OCI-M2 (cell line): ENCODE results near the gene PNPLA7.

ENCODE experiments used
- DNase-seq: peaks from one replicate; lab custom pipeline; 2025; ENCODE audit not compliant: unreplicated experiment; lab: John Stamatoyannopoulos, UW

PNPLA7 gene

DNA sequence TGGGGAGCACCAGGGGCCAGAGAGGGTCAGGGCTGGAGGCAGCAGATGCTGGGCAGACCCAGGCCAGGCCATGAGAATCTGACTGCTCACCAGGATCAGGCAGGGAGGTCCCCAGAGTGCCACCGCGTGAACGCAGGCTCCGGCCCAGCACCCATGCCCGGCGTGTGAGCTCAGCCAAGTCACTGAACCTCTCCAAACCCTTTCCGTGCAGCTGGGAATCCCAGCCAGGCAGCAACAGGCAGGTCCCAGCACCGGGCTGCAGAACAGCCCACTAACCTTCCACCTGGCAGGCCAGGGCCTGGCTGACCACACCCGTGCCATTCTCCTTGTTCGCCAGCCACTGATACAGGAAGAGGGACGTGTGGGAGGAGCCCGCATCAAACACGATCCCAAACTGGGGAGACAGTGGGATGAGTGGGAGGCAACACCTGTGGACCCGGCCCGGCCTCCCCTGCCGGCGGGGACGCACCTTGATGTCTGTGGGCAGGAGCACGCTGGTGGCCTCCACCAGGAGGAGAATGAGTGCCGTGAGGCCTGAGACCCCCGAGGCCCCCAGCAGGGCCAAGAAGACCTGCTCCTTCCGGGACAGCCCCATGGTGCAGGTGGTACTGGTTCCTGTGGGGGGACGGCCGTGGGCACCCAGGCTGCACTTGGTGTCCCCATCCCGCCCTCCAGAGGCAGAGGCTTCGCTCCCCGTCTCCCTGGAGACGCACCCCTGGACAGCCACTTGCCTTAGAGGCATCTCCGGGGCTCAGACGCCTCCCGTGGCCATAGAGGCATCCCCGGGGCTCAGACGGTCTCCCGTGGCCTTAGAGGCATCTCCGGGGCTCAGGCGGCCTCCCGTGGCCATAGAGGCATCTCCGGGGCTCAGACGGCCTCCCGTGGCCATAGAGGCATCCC, 112.3 kb downstream of the PNPLA7 start:
- DNase-seq, result no peak

DNA sequence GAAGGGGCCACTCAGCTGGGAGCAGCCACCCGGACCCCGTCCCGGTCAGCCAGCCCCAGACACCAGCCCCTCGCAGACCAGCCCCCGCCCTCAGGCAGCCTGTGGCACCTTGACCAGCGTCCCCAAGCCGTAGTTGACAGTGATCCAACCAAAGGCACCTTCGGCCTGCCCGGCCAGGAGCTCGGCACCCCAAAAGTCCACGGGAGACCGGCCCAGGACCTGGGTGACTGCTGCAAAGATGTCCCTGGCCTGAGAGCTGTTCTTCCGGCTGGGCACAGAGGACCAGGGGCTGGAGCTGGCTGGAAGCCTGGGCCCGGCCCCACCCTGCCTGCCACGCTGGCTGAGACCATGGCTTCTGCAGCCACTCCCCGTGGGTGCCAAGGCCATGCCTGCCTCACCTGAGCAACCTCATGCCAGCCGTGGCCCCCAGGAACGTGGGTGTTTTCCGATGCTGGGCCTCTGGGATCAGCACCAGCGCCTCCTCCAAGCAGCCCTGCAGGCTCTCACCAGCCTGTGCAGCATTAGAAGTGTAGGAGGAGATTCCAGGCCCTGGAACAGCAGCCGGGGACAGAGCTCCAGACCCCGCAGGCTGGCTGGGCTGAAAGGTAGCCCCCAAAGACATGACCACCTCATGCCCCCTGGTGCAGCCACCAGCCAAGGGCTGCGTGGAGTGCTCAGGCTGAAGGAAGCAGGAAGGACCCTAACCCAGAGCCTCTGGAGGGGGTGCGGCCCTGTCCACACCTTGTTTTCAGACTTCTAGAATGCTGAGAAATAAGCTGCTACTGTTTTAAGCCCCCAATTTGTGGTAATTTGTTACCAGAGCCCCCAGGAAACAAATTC, 113.2 kb downstream of the PNPLA7 start:
- no peak for DNase-seq

DNA sequence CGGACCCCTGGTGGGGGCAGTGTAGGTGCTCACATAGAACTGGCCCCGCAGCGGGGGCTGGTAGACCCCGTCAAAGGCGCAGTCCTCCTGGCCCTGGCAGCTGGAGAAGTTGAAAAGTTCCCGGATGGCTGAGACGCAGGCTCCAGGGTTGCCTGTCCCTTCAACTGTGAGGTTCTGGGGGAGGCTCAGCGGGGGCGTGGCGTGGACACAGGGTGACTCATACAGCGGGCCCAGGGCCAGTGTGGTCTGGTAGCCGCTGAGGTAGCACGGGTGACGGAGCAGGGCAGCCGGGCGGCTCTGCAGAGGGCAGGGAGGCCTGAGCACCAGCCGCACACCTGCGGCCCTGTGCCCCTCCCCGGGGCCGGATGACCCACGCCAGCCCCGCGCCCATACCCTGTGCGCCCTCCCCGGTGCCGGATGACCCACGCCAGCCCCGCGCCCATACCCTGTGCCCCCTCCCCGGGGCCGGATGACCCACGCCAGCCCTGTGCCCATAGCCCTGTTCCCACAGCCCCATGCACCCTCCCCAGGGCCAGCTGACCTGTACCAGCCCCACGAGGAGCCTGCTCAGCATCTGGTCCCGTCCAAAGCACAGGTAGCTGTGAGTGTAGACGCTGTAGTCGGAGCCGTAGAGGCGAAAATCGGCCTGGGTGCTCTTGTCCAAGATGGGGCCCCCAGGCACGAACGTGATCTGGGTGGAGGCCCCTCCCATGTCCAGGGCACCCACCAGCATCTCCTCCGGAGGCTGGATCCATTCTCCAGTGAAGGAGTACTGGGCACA, 114.0 kb downstream of the PNPLA7 start:
- no peak for DNase-seq

DNA sequence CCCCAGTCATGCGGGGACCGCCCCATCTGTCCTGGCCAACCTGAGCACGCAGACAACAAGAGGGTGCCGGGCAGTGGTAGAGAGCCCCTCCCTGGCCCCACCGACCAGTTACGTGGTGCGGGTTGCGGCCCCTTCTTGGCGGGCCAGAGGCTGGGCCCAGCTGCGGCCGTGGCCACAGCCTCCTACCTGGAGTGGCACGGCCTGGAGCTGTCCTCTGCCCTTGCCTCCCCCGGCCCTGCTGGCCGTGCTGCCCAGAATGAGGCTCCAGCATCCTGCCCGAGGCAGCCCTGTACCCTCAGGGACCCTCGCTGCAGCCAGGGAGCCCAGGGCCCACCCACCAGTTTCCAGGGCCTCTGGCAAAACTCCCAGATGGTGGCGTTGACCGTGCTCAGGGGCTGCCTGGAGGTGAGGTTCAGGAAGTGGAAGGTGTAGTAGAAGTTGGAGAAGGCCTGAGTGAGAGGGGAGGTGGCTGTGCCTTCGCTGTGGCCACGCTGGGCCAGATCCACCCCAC, 114.8 kb downstream of the PNPLA7 start:
- no peak for DNase-seq

DNA sequence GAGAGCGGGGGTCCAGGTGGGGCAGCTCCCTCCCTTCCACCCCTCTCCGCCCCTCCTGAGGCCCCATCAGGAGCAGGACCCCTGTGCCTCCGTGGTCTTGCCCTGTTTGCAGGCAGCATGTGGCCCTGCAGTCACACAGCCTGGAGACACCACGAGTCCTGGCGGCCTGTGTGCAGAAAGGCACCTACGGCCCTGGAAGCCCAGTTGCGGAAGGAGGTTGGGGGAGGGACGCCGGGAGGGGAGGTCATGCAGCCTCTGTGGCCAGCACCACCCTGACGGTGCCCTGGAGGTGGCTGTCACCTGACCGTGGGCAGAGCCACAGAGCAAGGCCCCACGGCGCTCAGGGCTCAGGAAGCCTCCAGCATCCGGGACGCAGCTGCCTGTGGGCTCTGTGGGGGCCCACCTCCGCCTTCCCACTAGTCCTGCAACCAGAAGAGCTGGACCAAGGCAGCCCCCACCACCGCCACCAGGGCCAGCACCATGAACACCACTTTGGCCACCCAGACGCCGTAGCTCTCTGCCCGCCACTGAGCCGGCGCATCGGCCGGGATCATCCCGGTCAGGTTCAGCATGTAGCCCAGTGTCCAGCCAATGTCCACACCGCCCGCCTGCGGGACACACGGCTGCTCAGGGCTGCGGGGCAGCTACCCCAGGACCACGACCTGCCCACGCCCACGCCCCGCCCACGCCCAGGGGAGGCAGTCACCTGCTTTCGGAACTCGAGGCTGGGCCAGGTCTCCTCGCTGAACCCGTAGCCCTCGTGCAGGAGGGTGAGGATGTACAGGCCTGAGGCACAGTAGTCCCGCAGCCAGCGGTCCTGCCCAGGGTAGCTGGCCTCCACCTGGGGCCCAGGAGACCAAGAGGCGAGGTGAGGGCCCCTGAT, 115.5 kb downstream of the PNPLA7 start:
- no peak for DNase-seq

DNA sequence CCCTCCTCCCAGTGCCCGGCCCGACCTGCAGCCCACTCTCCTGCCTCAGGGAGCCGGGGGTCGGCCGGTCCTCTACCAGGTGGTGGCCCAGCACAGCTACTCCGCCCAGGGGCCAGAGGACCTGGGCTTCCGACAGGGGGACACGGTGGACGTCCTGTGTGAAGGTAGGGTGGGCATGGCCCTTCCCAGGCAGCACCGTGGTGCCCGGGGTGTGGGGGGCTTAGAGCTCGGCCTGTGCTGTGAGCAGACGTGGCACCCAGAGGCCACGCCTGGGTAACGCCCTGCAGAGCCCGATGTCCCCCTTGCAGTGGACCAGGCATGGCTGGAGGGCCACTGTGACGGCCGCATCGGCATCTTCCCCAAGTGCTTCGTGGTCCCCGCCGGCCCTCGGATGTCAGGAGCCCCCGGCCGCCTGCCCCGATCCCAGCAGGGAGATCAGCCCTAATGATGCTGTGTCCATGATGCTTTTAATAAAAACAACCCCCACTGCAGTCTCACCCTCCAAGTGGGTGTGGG, 116.2 kb downstream of the PNPLA7 start:
- no peak for DNase-seq

DNA sequence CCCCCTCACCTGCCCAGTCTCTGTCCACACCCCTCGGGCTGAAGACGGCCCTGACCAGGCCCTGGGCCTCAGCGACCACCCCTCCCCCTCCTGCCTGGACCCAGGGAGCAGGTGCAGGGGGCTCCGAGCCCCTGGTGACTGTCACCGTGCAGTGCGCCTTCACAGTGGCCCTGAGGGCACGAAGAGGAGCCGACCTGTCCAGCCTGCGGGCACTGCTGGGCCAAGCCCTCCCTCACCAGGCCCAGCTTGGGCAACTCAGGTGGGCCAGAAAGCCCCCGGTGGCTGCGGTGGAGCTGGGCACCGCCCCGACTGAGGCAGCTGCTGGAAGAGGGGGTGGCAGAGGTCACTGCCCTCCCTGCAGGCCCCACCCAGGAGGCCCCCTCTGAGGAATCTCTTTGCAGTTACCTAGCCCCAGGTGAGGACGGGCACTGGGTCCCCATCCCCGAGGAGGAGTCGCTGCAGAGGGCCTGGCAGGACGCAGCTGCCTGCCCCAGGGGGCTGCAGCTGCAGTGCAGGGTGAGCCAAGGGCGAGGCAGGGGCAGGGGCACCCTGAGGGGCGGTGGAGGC, 116.8 kb downstream of the PNPLA7 start:
- no peak for DNase-seq

DNA sequence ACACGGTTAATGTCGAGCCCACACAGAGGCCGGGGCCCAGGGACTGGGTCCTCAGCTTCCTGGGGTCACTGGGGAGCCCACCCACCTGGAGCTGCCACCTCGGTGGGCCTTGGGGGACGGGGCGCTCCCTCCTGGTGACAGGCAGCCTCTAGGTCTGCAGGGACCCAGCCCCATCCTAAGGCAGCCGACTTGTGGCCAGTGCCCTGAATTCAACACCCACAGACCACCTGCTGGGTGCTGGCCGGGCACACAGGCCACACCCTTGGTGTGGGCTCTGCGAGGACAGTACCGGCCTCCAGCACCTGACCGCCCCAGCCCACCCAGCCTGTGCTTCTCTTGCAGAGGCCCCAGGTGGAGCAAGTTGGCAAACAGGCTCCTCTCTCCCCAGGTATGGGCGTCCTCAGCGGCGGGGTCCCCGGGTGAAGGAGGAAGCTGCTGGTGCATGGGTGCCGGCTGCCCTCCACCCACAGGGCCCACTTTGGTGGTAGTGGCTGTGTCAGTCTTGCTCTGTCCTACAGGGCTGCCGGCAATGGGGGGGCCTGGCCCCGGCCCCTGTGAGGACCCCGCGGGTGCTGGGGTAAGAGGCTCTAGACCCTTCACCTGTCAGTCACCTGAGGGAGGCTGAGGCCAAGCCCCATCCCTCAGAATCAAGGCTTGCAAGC, 117.4 kb downstream of the PNPLA7 start:
- DNase-seq, result no peak

DNA sequence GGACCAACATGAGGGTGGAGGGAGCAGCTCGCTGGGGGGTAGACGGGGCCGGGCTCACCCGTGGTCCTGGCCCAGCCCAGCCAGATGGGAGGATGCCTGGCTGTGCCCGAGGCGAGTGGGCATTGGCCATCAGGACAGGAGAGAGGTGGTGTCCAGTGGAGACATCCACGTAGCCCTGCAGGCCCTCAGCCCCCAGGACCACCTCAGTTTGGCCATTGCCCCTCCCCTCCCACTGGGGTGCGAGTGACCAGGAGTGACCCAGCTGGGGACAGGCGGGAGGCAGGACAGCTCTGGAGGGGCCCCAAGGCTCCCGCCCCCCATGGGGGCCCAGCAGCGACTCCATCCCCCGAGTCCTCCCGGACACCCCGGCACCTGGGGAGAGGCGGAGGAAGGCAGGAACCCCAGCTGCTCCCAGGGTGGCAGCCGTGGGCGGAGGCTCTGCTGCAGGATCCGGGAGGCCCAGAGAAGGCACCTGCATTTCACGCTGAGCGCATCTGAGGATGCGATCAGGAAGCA, 118.7 kb downstream of the PNPLA7 start:
- no peak for DNase-seq

DNA sequence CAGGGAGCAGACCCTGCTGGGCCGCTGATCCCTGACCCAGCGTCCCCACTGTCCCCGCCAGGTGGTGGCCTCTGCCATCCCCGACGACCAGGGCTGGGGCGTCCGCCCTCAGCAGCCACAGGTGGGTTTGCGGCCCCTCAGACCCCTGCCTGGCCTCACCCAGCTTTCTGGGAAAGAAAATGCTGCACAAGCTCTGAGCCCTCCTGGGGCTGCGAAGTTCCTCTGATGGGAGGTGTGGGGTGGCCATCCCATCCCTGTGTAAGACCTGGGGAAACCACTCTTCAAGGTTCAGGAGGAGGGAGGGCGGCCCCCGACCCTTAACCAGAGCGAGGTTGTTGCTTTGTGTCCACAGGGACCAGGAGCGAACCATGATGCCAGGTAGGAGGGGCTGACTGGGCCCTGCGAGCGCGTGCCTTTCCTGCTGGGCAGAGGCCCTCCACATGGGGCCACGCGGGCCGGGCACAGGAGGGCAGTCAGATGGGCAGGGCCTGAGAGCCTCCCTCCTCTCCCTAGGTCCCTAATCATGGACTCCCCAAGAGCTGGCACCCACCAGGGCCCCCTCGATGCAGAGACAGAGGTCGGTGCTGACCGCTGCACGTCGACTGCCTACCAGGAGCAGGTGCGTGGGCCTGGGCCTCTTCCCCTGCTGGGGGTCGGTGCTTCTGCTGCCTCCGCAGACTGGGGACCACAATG, 119.3 kb downstream of the PNPLA7 start:
- no peak for DNase-seq

DNA sequence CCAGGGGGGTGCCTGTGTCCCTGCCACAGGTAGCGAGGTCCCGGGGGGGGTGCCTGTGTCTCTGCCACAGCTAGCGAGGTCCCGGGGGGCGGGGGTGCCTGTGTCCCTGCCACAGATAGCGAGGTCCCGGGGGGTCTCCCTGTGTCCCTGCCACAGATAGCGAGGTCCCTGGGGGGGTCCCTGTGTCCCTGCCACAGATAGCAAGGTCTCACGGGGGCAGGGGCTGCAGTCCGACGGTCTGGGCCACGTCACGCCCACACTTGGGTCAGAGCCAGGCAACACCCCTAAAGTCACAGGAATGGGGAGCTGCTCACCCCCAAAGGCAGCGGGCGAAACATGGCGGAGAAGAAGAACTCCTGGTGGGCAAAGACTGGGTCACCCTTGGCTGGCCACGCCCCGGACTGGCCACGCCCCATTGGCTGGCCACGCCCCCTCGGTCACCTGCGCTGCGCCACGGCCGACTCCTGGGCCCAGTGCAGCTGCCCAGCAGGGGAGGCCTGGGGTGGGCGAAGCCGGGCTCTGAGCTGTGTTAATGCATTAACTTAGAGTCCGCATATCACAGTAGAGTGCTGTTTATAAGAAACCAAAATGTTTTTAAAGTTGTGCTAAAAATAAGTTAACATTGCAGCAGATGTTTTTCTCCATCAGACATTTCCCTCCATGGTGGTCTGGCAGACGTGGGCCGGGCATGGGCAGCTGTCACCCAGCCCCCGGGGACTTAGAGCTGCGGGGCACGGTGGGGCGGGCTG, 120.1 kb downstream of the PNPLA7 start:
- DNase-seq, result no peak

DNA sequence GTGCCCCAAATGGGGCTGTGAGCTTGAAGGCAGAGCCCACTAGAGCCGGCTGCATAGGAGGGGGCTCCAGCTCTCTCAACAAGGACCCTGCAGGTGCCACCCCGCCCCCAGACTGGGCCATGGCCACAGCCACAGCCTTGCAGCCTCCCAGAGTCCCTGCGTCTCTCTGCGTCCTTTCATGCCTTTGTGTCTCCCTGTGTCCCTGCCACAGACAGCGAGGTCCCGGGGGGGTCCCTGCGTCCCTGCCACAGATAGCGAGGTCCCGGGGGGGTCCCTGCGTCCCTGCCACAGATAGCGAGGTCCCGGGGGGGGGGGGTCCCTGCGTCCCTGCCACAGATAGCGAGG, 120.7 kb downstream of the PNPLA7 start:
- DNase-seq, result no peak

DNA sequence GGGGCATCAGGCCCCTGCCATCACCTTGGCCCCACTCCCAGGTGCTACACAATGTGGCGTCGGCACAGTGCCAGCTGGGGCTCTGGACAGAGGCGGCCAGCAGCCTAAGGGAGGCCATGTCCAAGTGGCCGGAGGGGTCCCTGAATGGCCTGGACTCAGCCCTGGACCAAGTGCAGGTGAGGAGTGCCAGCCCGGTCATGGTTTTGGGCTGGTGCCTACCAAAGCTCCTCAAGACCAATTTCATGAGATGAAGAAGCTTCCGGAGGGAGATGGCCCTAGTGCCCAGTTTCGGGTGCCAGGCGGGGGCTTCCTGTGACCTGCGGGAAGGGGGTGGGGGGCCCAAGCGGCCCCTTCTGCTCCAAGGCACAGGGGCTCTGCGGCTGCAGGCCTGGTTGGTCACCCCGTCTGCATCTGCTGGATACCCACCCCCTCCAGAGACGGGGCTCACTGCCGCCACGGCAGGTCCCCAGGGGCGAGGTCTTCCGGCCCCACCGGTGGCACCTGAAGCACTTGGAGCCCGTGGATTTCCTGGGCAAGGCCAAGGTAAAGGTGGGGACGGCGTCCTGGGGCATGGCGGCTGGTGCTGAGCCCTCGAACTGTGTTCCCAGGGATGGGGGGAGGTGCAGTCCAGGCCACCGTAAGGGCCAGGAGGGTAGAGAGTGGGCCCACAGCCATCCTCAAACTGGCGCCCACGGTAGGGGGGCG, 121.2 kb downstream of the PNPLA7 start:
- DNase-seq, result no peak

DNA sequence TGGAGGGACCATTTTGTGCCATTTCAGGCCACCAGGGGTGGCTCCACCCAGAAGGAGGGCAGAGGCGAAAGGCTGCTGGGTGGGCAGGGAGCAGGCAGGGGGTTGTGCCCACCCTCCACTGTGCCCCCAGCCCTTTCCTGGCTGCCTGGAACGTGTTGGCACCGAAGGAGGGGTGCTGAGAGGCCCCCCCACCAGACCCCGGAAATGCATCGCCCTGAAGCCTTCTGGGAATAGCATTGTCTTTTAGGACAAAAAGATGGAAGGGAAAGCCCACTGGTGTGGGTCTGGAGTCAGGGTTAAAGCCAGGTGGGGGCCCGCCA, 121.9 kb downstream of the PNPLA7 start:
- no peak for DNase-seq

DNA sequence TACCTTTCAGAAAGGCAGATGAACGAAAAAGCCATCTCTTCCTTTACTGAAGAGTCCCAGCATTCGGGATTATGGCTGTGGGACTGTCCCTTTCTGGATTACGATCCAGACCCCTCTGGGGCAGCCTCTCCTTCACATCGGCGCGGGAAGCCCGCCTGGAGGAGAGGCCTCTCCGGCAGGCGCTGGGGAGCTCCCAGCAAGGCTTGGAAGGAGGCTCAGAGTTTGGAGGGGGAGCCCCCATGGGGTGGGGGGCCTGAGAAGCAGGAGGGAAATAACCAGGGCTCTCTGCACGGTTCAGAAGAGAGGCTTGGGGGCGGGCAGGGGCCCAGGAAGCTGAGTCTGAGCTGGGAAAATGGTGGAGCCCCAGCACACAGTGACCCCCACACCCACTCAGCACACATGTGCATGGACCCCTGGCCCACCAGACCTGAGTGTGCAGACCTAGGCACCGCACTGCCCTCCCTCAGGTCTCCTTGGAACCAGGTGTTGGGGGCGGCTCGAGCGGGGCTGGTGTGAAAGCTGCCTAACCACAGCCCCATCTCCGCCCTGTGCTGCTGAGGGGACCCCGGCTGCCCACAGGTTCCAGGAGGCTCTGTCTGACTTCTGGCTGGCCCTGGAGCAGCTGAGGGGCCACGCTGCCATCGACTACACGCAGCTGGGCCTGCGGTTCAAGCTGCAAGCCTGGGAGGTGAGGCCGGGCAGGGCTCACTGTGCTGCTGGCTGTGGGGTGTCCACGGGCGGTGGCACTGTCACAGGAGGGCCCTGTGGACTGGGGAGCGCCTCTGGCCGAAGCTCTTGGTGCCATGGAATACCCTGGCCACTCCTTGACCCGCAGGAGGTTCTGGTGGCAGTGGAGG, 122.5 kb downstream of the PNPLA7 start:
- DNase-seq, result no peak

DNA sequence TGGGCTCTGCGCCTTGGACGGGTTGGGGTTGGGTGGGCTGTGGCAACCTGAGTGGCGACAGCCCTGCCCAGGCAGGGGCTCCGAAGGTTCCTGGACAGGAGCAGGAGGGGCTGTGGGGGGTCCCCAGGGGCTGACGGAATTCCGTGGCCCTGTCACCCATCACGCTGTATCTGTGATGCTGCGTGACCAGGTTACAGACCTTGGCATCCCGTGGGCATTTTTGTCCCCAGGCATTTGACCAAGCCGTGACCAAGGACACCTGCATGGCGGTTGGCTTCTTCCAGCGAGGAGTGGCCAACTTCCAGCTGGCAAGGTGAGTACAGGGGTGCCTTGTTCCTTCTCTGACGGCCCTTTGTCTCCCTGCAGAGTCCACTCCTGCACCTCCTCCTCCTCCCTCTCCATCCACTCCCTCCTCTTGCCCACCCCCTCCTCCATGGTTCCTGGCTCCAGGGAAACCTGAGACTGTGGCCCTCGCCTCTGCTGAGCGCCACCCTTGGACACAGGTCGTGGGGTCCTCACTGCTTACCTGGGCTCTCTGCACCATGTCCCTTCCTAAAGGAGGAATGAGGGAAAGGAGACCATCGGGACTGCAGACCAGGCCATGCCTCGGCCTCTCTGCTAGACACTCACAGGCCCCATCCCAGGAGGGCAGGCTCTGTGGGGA, 124.1 kb downstream of the PNPLA7 start:
- no peak for DNase-seq
